Glomerular endothelial cell (primary cell): ENCODE results near the gene PRKACB. TPM values are rescaled to one million over a fixed set of nuclear protein-coding genes. Genes with fewer than 3 reads are reported as not detected.
"Not testable (repeated sequence)": the region's sequence is repeated elsewhere in the genome, so short reads cannot be mapped to it uniquely, and the experiment has no call there.

Experiments
- DNase-seq: peaks from one replicate; pipeline ENCODE4 v3.0.0-alpha.2; 2011; ENCODE audit warnings: low read depth, low spot score; ENCODE audit errors: extremely low read depth
- total RNA-seq: library from RNA; depleted of rRNA; stranded (reverse); fragments of >200 nt; gene quantifications from 2 replicates; pipeline ENCODE4 v1.2.3, GENCODE V29; 2015

Gene PRKACB
- total RNA-seq, 1 donor from 2014 or later: 43.3 TPM

DNA sequence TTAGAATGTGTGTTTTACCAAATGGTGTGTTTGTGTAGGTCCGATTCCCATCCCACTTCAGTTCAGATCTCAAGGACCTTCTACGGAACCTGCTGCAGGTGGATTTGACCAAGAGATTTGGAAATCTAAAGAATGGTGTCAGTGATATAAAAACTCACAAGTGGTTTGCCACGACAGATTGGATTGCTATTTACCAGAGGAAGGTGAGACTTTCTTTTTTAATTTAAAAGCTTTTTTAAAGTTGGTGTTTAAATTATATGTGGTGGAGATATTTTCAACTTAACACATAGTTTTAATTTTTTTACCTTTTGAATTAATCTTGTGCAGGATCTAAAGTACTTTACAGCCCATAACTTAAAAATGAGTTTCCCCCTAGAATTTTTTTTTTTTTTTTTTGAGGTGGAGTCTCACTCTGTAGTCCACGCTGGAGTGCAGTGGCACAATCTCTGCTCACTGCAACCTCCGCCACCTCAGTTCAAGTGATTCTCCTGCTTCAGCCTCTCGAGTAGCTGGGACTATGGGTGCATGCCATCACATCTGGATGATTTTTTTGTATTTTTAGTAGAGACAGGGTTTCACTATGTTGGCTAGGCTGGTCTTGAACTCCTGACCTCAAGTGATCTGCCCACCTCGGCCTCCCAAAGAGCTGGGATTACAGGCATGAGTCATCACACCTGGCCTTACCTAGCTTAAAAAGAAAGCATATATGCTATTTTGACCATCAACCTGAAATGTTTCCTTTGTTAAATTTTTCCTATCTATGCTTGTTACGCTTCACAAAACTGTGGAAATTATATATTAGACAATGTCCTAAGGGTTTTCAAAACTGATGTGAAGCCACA is 70.3 kb downstream of the PRKACB start:
- DNase-seq: no peak

DNA sequence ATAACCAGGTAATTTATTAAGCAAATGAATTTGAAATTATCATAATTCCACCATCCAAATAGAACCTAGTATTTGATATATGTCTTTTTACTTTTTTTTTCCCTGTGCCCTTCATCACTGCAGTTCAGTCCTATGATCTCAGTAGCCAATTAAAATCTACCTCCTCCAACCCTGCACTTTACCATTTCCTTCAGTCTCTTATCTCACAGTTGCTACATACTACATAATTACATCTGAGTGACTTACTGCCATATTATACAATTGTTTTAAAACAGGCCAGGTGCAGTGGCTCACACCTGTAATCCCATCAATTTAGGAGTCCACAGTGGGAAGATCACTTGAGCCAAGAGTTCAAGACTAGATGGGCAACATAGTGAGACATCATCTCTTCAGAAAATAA is 73.2 kb downstream of the PRKACB start:
- DNase-seq: no peak

DNA sequence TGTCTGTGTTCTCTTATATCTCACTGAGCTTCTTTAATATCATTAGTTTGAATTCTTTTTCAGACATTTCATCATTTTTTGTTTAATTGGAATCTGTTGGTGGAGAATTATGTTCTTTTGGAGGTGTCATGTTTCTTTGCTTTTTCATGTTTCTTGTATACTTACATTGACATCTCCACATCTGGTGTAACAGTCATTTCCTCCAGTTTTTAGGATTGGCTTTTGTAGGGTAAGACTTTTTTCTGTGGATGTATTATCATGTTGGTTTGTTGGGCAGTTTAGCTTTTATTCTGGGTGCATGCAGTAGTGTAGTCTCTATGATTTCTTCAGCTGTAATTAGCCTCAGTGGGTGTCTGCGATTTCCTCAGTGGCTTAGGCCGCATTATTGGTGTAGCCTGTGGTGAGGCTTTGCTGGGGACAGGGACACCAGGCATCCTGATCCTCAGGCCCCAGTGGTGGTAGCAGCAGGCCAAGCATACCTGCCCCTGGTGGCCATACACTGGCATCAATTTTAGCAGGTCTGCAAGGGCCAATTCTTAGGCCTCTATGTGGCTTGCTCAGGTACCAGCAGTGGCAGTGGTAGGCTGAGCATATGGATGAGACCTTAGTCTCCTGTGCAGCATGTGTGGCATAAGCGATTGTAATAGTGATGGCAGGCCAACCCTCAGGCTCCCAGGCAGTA is 79.8 kb downstream of the PRKACB start:
- no peak for DNase-seq

DNA sequence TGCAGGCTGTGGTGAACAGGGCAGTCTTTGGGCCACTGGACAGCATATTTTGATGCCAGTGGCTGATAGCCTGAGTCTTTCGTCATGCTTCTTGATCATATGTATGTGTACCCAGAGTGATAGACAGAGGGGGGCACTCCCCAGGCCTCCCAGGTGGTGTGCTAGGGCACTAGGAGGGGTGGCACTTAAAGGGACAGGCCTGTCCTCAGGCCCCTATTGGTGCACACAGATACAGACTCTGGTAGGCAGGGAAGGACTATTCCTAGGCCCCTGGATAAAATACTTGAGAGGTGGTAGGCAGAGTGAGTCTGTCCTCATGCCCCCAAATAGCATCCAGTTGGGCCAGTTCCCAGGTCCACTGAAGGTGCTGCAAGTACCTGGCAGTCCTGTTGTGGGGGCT is 80.8 kb downstream of the PRKACB start:
- DNase-seq: no peak

DNA sequence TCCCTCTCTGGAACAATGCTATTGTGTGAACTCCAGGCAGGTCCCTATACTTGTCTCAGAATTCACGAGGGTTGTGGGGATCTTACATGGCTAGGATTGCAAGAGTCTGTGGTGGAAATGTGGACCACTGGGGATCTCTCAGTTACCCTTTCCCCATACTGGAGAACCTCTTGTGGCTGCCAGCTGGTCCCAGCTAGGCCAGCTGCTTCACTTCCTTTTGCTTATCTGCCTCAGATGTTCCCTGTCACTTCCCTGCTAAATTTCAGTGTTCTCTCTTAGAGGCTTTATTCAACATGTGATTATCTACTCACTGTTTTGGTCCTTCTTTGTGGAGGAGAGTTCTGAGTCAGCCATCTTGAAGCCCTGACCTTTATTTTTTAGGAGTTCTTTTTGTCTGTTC is 81.6 kb downstream of the PRKACB start:
- no peak for DNase-seq

DNA sequence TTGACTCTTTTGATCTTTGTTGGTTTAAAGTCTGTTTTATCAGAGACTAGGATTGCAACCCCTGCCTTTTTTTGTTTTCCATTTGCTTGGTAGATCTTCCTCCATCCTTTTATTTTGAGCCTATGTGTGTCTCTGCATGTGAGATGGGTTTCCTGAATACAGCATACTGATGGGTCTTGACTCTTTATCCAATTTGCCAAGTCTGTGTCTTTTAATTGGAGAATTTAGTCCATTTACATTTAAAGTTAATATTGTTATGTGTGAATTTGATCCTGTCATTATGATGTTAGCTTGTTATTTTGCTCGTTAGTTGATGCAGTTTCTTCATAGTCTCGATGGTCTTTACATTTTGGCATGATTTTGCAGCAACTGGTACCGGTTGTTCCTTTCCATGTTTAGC is 88.6 kb downstream of the PRKACB start:
- DNase-seq: not testable (repeated sequence)

DNA sequence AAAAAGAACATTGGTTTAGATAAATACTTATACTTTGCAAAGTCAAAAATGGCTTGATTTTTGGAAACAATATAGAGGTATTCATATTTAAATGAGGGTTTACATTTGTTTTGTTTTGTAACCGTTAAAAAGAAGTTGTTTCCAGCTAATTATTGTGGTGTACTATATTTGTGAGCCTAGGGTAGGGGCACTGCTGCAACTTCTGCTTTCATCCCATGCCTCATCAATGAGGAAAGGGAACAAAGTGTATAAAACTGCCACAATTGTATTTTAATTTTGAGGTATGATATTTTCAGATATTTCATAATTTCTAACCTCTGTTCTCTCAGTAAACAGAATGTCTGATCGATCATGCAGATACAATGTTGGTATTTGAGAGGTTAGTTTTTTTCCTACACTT is 92.2 kb downstream of the PRKACB start:
- no peak for DNase-seq

DNA sequence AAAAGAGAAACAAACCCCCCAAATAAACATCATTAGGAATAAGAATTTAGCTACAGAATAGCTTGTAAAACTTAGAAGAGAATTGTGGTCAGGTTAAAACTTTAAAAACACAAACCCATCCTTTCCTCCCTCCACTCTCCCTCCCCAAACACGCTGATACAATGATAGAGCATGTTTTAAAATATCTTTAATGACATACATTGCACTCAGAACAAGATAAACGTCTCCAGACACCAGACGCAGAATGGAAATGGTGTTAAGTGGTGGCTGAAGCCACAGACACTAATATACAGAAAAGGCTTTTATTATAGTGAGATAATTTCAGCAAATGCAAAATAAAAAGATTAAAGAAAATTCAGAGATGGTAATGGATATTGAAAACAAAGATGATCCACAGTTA is 98.6 kb downstream of the PRKACB start:
- no peak for DNase-seq

DNA sequence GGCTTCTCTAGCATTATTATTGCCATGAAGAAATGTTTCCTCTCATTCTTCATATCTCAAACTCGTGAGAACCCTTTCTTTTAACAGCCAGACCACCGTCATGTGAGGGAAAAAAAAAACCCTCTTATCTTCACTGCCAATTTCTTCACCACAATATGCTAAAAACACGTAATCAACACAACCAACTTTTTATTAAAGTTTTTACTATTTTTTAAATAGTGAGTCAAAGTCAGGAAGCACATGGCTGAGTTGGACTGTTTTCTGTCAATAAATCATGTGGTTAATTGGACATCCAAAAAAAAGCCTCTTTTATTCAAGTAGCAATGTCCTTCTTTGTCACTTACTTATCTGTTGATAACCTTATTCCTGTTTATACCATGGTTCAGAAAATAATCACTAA is 101.5 kb downstream of the PRKACB start:
- peak; percentile 69 for DNase-seq

DNA sequence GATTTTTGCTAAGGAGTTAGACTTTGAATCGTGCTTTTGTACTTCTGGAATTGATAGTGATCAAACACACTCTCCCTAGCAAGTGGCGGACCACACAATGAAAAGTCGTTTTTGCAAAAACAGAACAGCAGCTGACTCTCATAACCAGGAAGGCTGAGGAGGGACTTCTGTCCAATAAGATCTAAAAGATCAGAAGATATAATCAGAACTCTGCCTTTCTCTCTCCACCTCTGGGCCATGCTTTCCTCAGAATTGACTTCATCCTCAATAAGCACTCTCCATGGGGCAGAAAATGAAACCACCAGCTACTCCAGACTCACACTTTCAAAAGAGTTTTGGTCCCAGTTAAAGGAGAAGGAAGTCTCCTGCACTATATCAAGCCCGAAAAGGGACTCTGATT is 102.1 kb downstream of the PRKACB start:
- DNase-seq: peak; percentile 33

DNA sequence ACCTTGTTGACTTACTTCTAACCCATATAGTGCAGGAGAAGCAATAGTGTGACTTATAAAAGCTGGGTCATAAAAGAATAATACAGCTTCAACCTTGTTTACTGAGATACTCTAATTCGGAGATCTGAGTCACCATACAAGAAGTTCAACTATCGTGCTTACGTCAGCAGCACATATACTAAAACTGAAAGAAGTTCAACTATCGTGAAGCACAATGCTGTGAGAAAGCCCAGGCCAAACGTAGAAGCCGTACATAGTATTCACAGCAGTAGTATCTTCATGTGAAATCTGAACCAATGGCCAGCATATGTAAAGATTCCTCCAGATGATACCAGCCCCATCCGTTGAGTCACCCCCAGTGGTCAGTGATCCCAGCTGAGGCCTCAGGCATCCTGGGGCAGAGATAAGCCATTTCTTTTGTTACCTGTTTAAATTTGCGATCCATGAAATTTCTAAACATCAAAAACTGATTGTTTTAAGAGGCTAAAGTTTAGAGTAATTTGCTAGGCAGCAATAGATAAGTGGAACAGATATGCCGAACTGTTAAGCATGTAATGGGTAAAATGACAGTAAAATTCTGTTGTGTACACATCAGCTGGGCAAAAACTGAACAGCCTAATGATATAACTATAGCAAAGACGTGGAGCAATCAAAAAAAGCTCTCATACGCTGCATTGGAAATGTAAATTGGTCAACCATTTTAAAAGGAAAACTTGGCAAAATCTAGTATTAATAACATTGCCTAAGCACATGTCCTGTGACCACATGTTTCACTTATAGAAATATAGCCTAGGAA is 103.6 kb downstream of the PRKACB start:
- peak; percentile 91 for DNase-seq

DNA sequence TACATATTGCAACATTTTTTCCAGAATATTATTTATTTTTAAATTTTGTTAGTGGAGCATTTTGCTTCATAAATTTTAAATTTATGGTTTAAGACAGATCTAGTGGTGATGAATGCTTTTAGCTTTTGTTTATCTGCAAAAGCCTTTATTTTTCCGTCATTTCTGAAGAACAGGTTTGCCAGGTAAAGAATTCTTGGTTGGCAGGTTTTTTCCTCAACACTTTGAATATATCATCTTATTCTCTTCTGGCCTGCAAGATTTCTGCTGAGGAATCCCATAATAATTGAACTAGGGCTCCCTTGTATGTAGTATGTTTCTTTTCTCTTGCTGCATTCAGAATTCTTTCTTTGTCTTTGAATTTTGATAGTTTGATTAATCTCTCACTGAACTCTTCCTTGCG is 106.6 kb downstream of the PRKACB start:
- DNase-seq: no peak

DNA sequence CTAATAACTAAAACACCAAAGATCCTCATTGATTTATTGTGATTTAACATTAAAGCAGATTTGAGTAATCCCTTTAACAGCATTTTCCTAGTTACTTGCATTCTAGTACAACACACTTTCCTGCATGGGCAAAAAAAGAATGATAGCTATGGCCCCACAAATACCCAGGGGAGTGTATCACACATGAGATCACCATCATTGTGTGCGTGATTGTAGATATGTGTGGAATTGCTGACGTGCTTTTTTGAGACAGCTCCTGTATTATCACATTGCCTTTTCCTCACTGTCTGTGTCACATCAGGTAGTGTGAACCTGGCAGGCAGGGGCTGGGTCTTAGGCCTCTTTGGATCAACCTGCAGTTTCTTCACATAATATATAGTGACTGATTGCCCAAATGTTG is 109.0 kb downstream of the PRKACB start:
- DNase-seq: no peak

DNA sequence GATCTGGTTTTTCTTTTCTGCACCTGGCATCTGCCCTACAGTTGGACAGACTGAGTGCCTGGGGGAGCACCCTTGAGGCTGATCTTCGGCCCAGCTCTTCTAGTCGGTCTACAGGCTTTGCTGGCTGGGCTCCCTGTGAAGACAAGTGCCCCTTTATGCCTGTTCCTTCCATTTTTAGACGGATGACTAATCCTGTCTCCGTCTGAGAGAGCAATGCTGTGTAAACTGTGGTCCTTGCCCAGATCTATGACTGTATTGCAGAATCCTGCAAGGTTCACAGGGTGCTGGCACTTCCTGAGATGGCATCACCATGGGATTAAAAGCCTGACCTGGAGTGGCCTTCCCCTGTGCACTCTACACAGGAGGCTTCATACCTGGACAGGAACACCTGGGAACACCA is 109.8 kb downstream of the PRKACB start:
- DNase-seq: peak; percentile 29

DNA sequence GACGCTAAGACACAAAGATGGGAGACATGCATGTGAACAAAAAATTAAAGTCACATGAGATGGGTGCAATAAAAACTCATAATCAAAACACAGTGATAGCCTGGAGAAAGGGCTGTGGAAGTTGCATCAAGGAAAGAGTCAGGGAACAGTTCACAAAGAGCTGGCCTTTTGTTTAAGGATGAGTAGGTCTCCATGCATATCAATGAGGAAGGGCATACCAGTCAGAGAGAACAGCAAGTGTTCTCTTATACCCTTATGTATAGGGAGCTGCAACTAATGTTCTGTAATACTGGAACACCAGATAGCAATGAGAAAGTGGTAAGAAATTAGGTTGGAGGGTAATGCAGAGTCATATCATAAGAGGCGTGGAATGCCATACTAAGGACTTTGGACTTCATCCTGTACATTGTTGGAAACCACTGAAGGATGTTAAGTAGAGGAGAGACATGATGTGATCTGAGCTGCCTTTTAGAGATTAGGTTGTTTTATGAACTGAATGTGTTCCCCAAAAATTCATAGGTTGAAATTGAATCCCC is 110.7 kb downstream of the PRKACB start:
- no peak for DNase-seq

DNA sequence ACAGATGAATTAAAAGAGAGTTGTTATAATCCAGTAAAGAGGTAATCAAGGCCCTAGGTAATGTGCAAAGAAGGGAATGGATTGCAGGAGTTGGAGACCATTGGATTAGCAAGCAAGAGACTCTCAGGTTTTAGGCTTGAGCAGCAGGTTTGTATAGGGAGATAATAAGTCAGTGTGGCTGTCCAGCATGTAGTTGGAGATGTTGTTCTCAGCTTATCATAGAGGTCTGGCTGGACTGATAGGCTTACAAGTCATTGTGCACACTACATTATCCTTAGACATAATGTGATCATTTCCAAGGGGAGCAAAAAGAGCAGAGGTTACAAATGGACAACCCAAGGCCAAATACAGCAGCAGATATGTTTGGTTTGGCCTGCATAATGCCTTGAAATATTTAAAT is 111.5 kb downstream of the PRKACB start:
- DNase-seq: no peak

DNA sequence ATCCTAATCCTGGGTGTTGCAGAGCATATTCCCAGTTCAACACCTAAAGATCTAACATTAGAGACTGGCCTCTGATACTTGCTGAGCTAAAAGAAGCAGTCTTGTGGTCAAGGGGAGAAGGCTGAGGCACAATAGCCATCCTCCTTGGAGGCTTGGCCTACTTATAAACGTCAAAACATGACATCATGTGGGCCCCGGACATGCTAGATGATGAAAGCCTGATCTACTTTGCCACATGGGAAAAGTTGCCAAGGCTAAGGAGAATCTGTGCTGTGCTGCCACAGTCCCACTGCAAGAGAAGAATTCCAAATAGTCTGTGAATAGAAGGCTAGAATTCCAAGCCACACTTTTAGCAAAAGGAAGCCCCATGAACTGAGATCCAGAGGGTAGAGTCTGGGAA is 113.5 kb downstream of the PRKACB start:
- no peak for DNase-seq

DNA sequence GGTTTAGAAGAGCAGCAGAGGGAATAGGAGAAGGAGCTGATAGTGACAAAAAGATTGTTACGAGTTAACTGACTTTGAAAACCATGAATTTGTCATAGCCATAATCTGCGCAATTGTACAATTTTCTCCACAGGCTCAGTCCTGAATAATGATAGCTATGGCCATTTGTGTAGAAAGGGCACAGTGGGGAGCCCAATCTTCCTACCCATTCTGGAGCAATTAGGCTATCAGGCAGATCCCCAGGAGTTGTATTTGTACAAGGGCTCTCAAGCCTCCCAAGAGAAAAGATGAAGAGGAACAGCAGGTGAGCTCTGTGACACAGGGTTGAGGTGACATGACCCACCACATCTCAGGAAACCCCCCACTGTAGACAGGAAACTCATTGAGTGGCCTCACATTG is 115.3 kb downstream of the PRKACB start:
- DNase-seq: no peak

DNA sequence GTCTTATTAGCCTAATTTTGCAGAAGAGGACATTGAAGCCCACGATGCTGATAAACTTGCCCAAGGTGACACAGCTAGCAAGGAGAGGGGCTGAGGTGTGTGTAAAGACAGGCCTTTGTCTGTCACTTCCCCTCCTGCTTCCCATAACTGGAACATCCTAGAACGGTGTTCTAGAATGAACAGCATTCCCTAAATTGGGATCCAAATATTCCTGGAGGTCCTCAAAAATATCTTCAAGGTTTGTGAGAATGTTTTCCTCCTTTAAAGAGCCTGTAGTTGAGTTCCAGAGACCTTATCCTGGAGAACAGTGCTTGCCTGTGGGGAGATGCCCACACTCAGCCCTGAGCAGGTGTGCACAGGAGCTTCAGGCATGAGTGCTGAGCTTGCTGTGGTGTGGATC is 115.9 kb downstream of the PRKACB start:
- DNase-seq: no peak

DNA sequence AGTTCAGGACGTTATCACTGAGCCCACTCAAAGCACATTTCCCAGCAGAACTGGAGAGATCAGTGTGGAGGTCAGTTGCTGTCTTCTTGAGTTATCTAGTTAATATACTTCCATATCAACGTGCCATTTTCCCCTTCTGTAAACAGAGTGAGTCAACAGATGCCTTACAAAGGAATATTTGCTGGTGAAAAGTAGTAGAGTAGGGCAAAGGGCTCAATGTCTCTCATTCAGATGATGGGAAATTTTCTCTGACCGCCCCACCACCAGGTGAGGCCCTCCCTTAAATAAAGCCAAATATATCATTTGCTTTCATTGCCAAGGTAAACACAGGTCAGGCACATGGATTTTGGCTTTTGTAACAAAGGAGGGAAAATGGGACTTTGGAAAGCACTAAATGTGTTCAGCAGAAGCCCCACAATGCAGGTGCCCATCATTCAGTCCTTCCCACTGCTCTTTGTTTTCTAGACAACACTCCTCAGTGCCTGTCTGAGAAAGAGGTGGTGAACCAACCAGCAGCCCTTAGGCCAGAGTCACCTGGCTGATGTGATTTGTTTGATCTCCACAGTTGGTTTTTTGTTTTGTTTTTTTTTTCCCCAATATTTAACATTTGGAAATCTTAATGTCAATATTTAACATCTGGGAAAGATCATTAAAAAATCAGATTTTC is 116.9 kb downstream of the PRKACB start:
- no peak for DNase-seq

DNA sequence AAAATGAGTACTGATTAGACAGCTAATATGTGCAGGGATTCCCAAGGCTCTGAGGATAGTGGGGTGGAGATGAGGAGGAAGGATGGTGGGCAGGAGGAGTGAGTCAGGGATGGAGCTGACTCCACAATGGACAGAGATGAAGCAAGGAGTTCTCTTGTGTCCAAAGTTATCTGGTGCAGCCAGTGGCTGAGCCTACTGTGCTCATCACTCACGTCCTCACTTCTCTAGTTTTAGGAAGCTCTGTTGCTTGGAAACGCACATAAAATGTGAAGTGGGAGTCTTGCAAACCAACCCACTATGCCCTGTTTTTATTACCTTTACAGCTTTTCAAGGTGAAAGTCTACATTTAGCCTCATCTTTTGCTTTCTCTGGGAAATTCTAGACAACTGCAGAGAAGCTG is 120.9 kb downstream of the PRKACB start:
- DNase-seq: no peak
